Peyer's patch (tissue), 4 donors: ENCODE measurements around the gene BDNF. TPM values are rescaled to one million over a fixed set of nuclear protein-coding genes. Genes with fewer than 3 reads are reported as not detected.

Experiments
- DNase-seq, 3 donors: peaks; one replicate each; pipeline ENCODE4 v3.0.0-alpha.2; 2017 to 2019
- H3K27ac ChIP-seq, 4 donors: fragments of 200-600 bp; sonication (generic); one replicate each; pipeline ENCODE4 v1.5.1; 2016 to 2019
- H3K27me3 ChIP-seq, 2 donors: fragments of 200-600 bp; sonication (generic); one replicate each; pipeline ENCODE4 v1.5.1; 2019
- H3K36me3 ChIP-seq, 3 donors: fragments of 200-600 bp; sonication (generic); one replicate each; pipeline ENCODE4 v1.5.1; 2016 to 2019
- H3K4me1 ChIP-seq, 4 donors: fragments of 200-600 bp; sonication (generic); one replicate each; pipeline ENCODE4 v1.5.1; 2016 to 2019
- H3K4me3 ChIP-seq, 4 donors: fragments of 200-600 bp; sonication (generic); 1 replicate in 3 of 4; 2 replicates in 1 of 4; pipeline ENCODE4 v1.5.1; 2016 to 2019; ENCODE audit warnings: mild to moderate bottlenecking in 1 of 4
- H3K9me3 ChIP-seq, 4 donors: fragments of 200-600 bp; sonication (generic); one replicate each; pipeline ENCODE4 v1.5.1; 2016 to 2019; ENCODE audit warnings: mild to moderate bottlenecking in 1 of 4
- POLR2A ChIP-seq, 2 donors: fragments of 450-650 bp; IDR thresholded peaks; one replicate each; pipeline ENCODE4 v1.5.1; 2017; ENCODE audit warnings: antibody characterized with exemption in 2 of 2, mild to moderate bottlenecking in 2 of 2, moderate library complexity in 2 of 2
- total RNA-seq, 4 donors: library from RNA; depleted of rRNA; stranded (reverse); fragments of >200 nt; gene quantifications; one replicate each; pipeline ENCODE4 v1.1.0, GENCODE V29; 2016
- TF ChIP-seq, protein P1 (sequence below), 6 experiments: fragments of 450-650 bp in 4 of 6; fragments of 200-600 bp in 2 of 6; sonication (generic) in 1 of 6; IDR thresholded peaks; one replicate each; pipeline ENCODE4 v1.5.1; 2017 to 2019; ENCODE audit warnings: antibody characterized with exemption in 6 of 6, mild to moderate bottlenecking in 3 of 6, moderate library complexity in 1 of 6

The BDNF gene
- total RNA-seq, 4 donors from 2014 or later: 0.53 to 1.3 TPM; not detected in 2

- H3K4me3 ChIP-seq: no peak overlapping the region
- H3K9me3 ChIP-seq: no peaks in the 10 kb centered on the region
- no peak overlapping the region for H3K27ac ChIP-seq
- DNase-seq: no peak
- no peaks in the 10 kb centered on the region for H3K27me3 ChIP-seq
- H3K36me3 ChIP-seq: no peaks in the 10 kb centered on the region
- H3K4me1 ChIP-seq: no peaks in the 10 kb centered on the region
- no peak for TF ChIP-seq POLR2A (IDR thresholded peaks at IDR 0.05)
- TF ChIP-seq, protein P1, sequence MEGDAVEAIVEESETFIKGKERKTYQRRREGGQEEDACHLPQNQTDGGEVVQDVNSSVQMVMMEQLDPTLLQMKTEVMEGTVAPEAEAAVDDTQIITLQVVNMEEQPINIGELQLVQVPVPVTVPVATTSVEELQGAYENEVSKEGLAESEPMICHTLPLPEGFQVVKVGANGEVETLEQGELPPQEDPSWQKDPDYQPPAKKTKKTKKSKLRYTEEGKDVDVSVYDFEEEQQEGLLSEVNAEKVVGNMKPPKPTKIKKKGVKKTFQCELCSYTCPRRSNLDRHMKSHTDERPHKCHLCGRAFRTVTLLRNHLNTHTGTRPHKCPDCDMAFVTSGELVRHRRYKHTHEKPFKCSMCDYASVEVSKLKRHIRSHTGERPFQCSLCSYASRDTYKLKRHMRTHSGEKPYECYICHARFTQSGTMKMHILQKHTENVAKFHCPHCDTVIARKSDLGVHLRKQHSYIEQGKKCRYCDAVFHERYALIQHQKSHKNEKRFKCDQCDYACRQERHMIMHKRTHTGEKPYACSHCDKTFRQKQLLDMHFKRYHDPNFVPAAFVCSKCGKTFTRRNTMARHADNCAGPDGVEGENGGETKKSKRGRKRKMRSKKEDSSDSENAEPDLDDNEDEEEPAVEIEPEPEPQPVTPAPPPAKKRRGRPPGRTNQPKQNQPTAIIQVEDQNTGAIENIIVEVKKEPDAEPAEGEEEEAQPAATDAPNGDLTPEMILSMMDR (IDR thresholded peaks at IDR 0.05): no peak
Measured at GRCh38 chr11:27651711-27652110, 48.5 kb downstream of the BDNF start.

- H3K4me1 ChIP-seq: no peaks in the 10 kb centered on the region
- H3K27me3 ChIP-seq: no peaks in the 10 kb centered on the region
- DNase-seq: no peak
- H3K36me3 ChIP-seq: no peaks in the 10 kb centered on the region
- H3K9me3 ChIP-seq: no peaks in the 10 kb centered on the region
- no peak overlapping the region for H3K4me3 ChIP-seq
- TF ChIP-seq POLR2A (IDR thresholded peaks at IDR 0.05): no peak
- TF ChIP-seq, protein P1 (IDR thresholded peaks at IDR 0.05): no peak
- no peak overlapping the region for H3K27ac ChIP-seq
Measured at GRCh38 chr11:27650988-27651387, 49.3 kb downstream of the BDNF start.

DNA sequence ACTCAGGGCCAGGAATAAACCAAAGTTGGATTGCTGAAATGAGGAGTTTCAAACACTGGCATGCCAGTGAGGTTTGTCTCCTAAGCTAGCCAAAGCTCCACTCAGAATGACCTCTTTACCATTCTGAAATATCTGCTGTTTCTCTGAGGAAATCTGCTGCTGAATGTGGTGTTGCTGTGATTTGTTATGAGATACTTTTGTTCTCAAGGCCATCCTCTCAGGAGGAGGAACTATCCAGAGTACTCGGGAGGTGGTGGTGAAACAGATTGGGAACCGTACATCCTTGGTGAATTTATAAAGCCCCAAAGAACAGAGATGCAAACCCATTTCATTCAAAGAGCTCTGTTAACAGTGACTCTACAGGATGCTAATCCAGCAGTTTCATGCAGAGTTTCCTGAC lies 50.5 kb downstream of the BDNF start:
- no peaks in the 10 kb centered on the region for H3K27me3 ChIP-seq

DNA sequence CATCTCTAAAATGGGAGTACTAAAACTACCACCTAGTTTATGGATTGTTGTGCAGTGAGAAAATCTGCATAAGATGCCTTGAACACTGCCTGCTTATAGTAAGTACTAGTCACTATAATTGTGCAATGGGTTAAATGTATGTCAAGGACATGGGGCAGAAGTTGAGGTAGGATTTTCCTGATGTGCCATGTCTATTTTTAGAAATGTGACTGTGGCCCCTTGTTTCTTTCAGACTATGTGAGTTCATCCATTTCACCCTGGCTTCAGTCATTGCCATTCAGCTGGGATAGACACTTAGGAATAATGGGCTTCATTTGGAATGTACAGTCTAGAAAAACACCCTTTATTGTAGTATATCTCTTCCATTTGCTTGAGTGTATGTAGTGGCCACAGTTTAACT lies 51.4 kb downstream of the BDNF start:
- no peak for TF ChIP-seq POLR2A (IDR thresholded peaks at IDR 0.05)
- TF ChIP-seq, protein P1 (IDR thresholded peaks at IDR 0.05): no peak
- Histone ChIP-seq H3K4me3 (no peak overlapping the region), H3K36me3 (no peaks in the 10 kb centered on the region), H3K4me1 (no peaks in the 10 kb centered on the region), H3K9me3 (no peaks in the 10 kb centered on the region), H3K27ac (no peak overlapping the region), H3K27me3 (no peaks in the 10 kb centered on the region)
- no peak for DNase-seq

More for the DNA sequence above, 50.5 kb downstream of the BDNF start:
- DNase-seq: no peak
- H3K4me3 ChIP-seq: no peak overlapping the region
- no peaks in the 10 kb centered on the region for H3K9me3 ChIP-seq
- no peak overlapping the region for H3K27ac ChIP-seq
- H3K36me3 ChIP-seq: no peaks in the 10 kb centered on the region
- no peak for TF ChIP-seq POLR2A (IDR thresholded peaks at IDR 0.05)
- TF ChIP-seq, protein P1 (IDR thresholded peaks at IDR 0.05): no peak
- H3K4me1 ChIP-seq: no peaks in the 10 kb centered on the region

DNA sequence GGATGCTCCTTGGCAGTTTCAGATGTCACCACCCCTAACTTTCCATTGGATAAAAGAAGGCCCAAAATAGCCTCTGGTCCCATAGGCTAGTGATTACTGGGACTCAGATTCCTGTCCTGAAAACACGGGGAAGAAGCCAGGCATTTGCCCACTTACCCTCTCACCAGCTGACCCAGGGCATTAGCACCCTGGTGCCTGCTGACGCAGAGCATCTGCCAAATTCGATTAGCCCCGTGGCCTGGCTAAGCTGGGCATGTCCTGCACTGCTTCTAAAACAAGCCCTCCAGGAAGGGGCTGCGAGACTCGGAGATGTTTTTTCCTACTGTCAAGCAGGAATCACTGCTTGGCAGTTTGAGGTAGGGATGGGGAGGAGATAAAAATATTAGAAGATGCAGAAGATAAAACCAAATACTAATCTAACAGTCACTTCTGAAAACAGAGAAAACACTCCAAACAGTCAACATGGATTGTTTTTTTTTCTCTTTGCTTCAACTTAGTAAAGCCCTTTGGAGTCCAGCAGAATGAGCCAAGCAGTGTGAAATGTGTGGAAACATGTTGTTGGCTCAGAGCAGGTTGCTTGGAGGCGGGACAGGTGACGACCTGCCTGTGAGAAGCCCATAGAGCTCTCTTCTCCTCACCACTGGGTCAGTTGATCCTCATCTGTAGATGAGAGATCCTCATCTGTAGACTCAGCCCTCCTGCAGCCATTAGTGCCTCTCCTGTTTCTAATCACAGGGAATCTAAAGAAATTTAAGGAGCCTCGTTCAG lies 54.0 kb downstream of the BDNF start:
- Histone ChIP-seq H3K4me3 (no peak overlapping the region), H3K9me3 (no peaks in the 10 kb centered on the region), H3K27me3 (no peaks in the 10 kb centered on the region), H3K4me1 (no peaks in the 10 kb centered on the region), H3K27ac (no peak overlapping the region), H3K36me3 (no peaks in the 10 kb centered on the region)
- TF ChIP-seq POLR2A (IDR thresholded peaks at IDR 0.05): no peak
- TF ChIP-seq, protein P1 (IDR thresholded peaks at IDR 0.05): no peak
- no peak for DNase-seq
